ENCODE results near the gene RGS14.

Gene RGS14

DNA sequence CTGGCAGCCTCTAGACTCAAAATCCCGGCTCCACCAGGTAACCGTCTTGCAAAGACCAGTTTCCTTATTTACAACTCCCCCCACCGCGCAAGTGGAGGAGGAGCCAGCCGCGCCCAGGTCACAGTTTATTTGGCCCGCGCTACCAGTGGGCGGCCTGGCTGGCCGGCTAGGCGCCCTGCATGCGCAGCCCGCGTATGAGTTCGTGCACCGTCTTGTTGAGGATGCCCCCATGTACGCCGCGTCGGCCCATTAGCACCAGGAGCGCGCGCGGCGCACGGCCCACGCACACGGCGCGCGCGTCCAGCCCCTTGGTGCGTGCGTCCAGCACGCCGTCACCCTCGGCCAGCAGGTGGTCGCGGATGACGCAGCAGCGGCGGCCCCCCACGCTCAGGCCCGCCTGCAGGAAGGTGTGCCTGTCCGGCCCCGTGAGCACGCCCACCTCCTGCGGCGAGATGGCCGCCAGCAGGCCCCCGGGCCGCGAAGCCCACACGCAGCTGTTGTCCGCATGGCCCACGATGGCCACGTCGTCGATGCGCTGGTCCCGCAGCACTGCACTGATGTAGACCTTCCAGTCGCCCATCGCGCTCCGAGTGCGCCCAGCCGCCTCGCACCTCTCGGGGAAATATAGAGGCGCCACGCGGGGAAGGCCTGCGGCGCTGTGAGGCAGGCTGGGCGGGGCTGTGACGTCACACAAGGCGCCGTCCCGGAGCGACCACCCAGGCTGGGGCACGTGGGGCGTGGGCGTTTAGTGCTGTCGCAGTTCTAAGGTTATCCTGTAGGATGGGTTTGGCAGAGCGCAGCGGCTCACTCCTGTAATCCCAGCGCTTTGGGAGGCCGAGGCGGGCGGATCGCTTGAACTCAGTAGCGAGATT is 42.5 kb downstream of the RGS14 start, which contains the start of gene PFN3:
PFN3 (minus strand) TSS at position 665 of the 872 bp plus-strand sequence; CDS start at position 580, 85 bp downstream.
- DNase-seq (ENCODE audit: low read depth) = no peak
- TF ChIP-seq, protein P1, sequence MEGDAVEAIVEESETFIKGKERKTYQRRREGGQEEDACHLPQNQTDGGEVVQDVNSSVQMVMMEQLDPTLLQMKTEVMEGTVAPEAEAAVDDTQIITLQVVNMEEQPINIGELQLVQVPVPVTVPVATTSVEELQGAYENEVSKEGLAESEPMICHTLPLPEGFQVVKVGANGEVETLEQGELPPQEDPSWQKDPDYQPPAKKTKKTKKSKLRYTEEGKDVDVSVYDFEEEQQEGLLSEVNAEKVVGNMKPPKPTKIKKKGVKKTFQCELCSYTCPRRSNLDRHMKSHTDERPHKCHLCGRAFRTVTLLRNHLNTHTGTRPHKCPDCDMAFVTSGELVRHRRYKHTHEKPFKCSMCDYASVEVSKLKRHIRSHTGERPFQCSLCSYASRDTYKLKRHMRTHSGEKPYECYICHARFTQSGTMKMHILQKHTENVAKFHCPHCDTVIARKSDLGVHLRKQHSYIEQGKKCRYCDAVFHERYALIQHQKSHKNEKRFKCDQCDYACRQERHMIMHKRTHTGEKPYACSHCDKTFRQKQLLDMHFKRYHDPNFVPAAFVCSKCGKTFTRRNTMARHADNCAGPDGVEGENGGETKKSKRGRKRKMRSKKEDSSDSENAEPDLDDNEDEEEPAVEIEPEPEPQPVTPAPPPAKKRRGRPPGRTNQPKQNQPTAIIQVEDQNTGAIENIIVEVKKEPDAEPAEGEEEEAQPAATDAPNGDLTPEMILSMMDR (conservative IDR thresholded peaks at IDR 0.05; ENCODE audit: low read depth, low read length) = no peak
- no peak within 1 kb of the TSS for H3K4me3 ChIP-seq (ENCODE audit: low read length)

DNA sequence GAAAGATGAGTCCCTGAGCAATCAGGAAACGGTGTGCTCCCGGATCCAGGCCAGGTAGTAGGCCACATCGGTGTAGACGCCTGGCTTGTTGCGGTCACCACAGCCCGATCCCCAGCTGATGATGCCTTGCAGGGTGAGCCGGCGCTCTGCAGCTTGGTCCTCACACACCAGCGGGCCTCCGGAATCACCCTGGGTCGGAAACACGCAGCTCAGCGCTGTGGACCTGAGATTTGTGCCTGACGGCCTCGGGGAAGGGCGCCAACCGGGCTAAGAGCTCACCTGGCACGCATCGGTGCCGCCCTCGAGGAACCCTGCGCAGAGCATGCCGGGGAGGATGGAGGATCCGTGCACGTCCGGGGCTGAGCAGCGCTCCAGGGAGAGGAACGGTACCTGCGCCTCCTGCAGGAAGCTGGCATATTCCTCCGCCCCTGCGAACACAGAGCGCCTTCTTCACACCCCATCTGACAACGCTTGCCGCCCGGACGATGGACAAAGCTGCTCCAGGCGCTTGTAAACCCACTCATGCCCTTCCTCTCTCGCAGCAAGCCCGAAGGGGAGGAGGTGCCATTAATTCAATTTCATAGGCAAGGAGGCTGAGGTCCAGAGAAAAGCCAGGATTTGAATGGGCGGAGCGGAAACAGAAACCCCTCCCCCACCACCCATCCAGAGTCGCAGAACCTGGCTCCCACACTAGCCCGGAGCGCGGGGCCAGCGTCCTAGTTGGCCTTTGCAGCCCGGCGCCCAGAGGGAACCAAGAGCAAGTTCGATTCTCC is 44.7 kb downstream of the RGS14 start:
- TF ChIP-seq, protein P1 (conservative IDR thresholded peaks at IDR 0.05; ENCODE audit: low read depth, low read length) = peak; percentile 66
- H3K4me3 ChIP-seq (ENCODE audit: low read length) = peak overlapping the region; percentile 27
- DNase-seq (ENCODE audit: low read depth) = no peak

DNA sequence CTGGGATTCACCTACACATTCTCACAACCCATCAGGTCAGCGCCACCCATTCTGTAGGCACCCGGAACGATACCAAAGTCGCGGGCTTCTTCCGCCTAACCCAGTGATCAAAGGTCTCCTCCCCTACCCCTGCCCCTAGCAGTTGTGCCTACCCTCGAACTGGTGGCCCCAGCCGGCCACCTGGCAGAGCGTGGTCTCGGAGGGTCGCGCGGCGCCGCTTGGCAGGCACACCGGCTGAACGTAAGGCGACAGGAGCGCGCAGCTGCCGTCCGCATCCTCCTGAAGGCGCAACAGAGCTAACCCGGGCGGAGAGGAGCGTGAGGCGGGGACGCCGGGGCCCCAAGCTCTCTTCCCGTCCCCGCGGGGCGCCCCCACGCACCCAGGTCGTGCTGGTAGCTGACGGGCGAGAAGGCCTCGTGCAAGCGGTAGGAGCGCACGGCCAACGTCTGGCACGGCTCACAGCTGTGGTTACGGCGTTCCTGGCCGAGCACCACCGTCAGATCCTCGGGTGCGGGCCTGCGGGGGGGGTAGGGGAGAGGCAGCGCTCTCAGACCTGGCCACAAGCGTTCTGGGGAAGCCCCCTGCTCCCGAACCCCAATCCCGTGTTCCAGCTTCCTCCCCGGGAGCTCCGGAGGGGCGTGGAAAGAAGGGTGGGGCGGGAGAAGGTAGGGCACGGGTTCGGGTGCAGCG is 45.5 kb downstream of the RGS14 start:
- DNase-seq (ENCODE audit: low read depth) = no peak
- TF ChIP-seq, protein P1 (conservative IDR thresholded peaks at IDR 0.05; ENCODE audit: low read depth, low read length) = no peak
- peak overlapping the region; percentile 48 for H3K4me3 ChIP-seq (ENCODE audit: low read length)

DNA sequence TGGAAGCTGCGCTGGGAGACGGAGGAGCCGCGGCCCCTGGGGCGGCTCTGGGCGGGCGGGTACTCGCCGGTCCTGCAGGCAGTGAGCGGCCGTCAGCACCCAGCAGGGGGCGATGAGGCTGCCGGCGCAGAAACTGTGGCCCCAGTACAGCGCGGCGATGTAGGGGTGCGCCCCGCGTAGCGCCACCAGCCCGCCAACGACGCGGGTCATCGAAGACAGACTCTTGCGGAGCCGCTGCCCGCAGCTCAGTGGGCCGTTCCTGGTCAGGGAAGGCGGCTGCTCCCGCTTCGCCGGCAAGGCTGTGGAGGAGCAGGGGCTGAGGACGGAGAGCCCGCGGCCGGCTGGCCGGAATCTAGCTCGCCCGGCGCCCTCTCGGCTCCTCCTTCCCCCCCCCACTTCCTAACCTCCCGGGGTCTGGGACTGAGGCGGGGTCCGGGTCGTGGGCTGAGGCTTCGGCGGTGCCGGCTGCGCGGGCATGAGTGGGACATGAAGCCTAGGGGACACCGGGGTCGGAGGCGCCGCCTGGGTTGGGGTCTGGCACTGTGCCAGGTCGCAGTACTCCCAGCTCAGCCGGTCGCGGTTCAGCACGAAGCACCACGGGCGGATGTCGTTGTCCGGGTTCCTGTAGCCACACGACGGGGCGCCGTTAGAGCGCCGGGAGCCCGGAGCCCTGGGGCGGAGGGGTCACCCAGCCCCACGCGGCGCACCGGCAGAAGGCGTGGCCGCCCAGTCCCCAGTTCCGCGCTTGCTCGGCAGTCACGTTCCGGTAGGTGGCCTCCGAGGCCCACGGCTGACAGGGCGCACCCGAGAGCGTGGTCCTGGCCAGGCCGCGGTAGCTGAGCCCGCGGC is 46.3 kb downstream of the RGS14 start:
- peak overlapping the region; percentile 48 for H3K4me3 ChIP-seq (ENCODE audit: low read length)
- no peak for DNase-seq (ENCODE audit: low read depth)
- TF ChIP-seq, protein P1 (conservative IDR thresholded peaks at IDR 0.05; ENCODE audit: low read depth, low read length) = peak; percentile 73

DNA sequence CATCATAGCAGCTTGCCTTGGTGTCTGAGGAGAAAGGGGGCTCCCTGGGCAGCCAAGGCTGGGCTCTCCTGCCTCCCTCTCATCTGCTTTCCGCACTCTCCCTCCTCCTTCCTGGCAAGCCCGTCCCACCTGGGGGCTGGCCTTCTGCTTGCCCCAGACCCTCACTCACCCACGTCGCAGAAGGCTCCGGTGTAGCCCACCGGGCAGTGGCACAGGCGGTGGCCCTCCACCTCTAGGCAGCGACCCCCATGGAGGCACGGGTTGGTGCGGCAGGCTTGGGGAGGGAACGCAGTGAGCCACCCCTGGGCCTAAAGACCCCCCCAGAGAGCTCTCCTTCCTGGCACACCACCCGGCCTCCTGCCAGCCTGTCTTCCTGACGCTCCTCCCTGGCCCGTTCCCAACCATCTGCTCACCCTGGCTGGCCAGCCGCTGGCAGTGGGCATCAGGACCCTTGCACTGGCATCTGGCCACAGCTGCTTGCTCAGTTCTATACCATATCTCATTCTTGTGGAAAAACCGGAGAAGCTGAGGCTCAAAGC is 47.0 kb downstream of the RGS14 start:
- TF ChIP-seq, protein P1 (conservative IDR thresholded peaks at IDR 0.05; ENCODE audit: low read depth, low read length) = no peak
- DNase-seq (ENCODE audit: low read depth) = no peak
- peak overlapping the region; percentile 48 for H3K4me3 ChIP-seq (ENCODE audit: low read length)

DNA sequence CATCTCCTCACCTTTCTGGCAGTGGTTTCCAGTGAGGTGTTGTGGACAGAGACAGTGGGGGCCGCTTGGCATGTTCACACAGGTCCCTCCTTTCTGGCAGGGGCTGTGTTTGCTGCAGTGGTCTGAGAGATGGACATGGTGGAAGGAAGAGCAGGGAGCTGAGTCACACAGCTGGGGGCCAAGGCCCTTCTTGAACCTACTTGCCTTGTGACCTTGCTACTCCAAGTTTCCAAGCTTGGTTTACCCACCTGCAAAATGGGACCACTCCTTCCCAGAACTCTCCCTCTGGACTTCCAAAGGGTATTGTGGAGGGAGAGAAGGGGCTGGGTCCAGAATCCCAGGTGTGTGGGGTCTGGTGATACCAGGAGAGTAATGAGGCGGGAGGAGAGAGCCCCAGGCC is 47.6 kb downstream of the RGS14 start:
- TF ChIP-seq, protein P1 (conservative IDR thresholded peaks at IDR 0.05; ENCODE audit: low read depth, low read length) = no peak
- no peak for DNase-seq (ENCODE audit: low read depth)

More for the DNA sequence above, 47.6 kb downstream of the RGS14 start:
- no peak overlapping the region for H3K4me3 ChIP-seq (ENCODE audit: low read length)
